Suprapubic skin (tissue), 3 donors: ENCODE measurements around the gene HAT1.

Experiments
- EP300 ChIP-seq: sonication (generic); formaldehyde crosslinking; IDR thresholded peaks from one replicate; pipeline ENCODE4 v1.6.1; 2017; ENCODE audit warnings: antibody characterized with exemption
- POLR2A ChIP-seq, 2 donors: fragments of 450-650 bp; IDR thresholded peaks; one replicate each; pipeline ENCODE4 v1.6.1; 2017; ENCODE audit warnings: antibody characterized with exemption in 2 of 2, mild to moderate bottlenecking in 2 of 2, moderate library complexity in 2 of 2
- TF ChIP-seq, protein P1 (sequence below), 2 donors: fragments of 200-600 bp in 1 of 2; fragments of 450-650 bp in 1 of 2; sonication (generic) in 1 of 2; IDR thresholded peaks; one replicate each; pipeline ENCODE4 v1.5.1; 2016 to 2019; ENCODE audit warnings: antibody characterized with exemption in 2 of 2, mild to moderate bottlenecking in 1 of 2, moderate library complexity in 1 of 2

DNA sequence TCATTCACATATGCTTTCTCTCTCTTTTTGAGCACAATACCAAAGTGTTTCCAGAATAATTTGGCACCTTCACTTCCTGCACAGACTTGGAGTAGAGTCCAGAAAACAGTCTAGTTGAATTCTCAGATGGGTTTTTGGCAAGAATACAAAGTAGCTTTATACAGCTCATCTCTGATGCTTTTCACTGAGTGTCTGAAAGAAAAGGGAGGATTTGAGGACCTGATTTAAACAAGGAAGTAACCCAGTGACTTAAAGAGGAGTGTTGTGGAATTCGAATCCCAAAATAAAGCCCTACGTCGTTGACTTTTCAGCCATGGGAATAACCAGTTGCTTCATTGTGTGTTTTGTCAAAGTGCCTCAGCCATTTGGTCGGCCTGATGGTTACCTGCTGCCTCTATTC lies 109.3 kb downstream of the HAT1 start:
- TF ChIP-seq POLR2A (IDR thresholded peaks at IDR 0.05): no peak
- TF ChIP-seq EP300: no peak
- TF ChIP-seq, protein P1, sequence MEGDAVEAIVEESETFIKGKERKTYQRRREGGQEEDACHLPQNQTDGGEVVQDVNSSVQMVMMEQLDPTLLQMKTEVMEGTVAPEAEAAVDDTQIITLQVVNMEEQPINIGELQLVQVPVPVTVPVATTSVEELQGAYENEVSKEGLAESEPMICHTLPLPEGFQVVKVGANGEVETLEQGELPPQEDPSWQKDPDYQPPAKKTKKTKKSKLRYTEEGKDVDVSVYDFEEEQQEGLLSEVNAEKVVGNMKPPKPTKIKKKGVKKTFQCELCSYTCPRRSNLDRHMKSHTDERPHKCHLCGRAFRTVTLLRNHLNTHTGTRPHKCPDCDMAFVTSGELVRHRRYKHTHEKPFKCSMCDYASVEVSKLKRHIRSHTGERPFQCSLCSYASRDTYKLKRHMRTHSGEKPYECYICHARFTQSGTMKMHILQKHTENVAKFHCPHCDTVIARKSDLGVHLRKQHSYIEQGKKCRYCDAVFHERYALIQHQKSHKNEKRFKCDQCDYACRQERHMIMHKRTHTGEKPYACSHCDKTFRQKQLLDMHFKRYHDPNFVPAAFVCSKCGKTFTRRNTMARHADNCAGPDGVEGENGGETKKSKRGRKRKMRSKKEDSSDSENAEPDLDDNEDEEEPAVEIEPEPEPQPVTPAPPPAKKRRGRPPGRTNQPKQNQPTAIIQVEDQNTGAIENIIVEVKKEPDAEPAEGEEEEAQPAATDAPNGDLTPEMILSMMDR (IDR thresholded peaks at IDR 0.05): no peak
